BE2C (cell line): ENCODE results near the gene PCK2.

Experiments
- DNase-seq: peaks from one replicate; pipeline ENCODE4 v3.0.0-alpha.2; 2020
- H3K27me3 ChIP-seq: fragments of 250-450 bp; sonication (Bioruptor Pico); 2 replicates; pipeline ENCODE4 v1.5.1; 2020; ENCODE audit warnings: mild to moderate bottlenecking
- H3K36me3 ChIP-seq: fragments of 250-450 bp; sonication (Bioruptor Pico); 2 replicates; pipeline ENCODE4 v1.5.1; 2020; ENCODE audit warnings: mild to moderate bottlenecking
- H3K4me1 ChIP-seq: fragments of 250-450 bp; sonication (Bioruptor Pico); 2 replicates; pipeline ENCODE4 v1.5.1; 2020
- H3K4me3 ChIP-seq: 2 replicates; pipeline ENCODE4 v1.5.1; 2011; ENCODE audit warnings: low read depth, low read length
- H3K9me3 ChIP-seq: fragments of 250-450 bp; sonication (Bioruptor Pico); 2 replicates; pipeline ENCODE4 v1.5.1; 2020
- TF ChIP-seq, protein P1 (sequence below): IDR thresholded peaks from 2 replicates; pipeline ENCODE4 v1.5.1; 2012; ENCODE audit warnings: mild to moderate bottlenecking, low read depth, low read length

The PCK2 gene

DNA sequence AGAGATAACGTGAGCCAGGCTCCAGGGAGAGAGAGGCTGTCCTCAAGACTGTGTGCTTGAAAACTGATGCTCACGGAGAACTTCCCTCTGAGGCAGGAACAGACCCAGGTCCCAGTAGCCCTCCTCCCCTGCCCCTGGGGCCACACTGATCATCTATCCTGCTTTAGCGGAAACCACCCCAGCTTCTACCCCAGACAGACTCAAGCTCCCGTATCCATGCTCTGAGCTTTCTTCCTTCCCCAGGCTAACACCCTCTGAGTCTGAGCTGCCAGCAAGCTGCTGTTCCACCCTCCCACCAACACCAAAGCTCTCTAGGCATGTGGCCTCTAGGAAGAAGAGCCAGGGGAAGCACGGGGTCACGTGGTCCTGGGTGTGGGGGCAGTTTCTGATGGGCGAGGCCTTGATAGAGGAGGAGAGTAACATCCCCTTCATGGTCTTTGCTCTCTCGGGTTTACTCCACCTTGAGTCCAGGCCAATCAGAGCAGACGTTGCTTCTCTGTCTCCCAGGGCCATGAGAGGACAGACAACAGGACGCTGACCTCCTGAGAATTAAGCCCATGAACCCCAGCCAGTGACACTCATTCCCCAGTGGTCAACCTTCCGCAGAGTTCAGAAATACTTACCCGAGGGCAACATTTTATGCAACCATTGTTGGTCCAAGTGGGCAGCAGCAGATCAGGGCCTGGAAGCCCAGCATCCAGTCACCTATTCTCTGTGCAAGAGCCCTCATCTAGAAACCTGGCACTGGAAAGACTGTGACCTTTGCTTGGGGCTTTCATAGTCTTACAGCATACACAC lies 1.4 kb downstream of the PCK2 start:
- H3K4me3 ChIP-seq, result peak overlapping the region; percentile 99

DNA sequence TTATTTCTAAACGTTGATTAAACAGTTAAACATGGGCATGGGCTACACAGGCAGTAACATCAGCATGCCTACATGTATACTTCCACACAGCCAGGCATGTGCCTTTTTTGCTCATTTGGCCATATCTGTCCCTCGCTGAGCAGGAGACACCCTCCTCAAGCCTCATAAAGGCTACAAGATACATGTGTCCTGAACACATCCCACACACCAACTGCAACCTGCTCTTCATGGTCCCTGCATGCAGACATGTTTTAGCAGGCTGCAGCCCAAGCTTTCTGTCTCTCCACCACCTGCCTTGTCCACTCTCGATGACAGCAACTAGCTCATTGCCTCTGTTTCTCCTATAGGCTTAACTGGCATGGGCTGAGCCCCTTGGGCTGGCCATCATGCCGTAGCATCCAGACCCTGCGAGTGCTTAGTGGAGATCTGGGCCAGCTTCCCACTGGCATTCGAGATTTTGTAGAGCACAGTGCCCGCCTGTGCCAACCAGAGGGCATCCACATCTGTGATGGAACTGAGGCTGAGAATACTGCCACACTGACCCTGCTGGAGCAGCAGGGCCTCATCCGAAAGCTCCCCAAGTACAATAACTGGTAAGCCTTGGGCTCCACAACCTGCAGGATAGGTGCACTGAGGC lies 2.6 kb downstream of the PCK2 start:
- no peak for DNase-seq
- Histone ChIP-seq H3K4me3 (no peak overlapping the region), H3K36me3 (peaks cover 29% of the 10 kb centered on the region), H3K4me1 (peaks cover 5% of the 10 kb centered on the region), H3K9me3 (no peaks in the 10 kb centered on the region), H3K27me3 (no peaks in the 10 kb centered on the region)
- TF ChIP-seq, protein P1, sequence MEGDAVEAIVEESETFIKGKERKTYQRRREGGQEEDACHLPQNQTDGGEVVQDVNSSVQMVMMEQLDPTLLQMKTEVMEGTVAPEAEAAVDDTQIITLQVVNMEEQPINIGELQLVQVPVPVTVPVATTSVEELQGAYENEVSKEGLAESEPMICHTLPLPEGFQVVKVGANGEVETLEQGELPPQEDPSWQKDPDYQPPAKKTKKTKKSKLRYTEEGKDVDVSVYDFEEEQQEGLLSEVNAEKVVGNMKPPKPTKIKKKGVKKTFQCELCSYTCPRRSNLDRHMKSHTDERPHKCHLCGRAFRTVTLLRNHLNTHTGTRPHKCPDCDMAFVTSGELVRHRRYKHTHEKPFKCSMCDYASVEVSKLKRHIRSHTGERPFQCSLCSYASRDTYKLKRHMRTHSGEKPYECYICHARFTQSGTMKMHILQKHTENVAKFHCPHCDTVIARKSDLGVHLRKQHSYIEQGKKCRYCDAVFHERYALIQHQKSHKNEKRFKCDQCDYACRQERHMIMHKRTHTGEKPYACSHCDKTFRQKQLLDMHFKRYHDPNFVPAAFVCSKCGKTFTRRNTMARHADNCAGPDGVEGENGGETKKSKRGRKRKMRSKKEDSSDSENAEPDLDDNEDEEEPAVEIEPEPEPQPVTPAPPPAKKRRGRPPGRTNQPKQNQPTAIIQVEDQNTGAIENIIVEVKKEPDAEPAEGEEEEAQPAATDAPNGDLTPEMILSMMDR, result no peak

More for the DNA sequence above, 1.4 kb downstream of the PCK2 start:
- TF ChIP-seq, protein P1, result no peak
- Histone ChIP-seq H3K9me3 (no peaks in the 10 kb centered on the region), H3K4me1 (peaks cover 8% of the 10 kb centered on the region), H3K36me3 (peaks cover 29% of the 10 kb centered on the region), H3K27me3 (no peaks in the 10 kb centered on the region)
- peak; percentile 90 for DNase-seq

DNA sequence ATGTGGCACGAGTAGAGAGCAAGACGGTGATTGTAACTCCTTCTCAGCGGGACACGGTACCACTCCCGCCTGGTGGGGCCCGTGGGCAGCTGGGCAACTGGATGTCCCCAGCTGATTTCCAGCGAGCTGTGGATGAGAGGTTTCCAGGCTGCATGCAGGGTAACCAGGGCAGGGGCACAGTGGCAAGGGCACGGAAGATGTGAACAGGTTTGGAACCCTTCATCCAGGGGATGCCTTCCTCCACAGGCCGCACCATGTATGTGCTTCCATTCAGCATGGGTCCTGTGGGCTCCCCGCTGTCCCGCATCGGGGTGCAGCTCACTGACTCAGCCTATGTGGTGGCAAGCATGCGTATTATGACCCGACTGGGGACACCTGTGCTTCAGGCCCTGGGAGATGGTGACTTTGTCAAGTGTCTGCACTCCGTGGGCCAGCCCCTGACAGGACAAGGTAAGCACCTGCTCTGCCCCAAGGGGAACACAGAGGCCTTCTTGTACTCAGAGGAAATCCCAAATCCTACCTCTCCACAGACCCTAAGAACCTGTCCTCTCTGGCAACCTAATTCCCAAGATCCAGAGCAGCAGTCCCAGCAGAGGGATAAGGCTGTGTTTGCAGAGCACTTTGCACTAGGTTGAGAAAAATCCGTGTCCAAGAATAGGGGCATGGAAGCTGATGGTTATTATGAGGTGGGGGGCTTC lies 4.3 kb downstream of the PCK2 start:
- DNase-seq, result no peak
- Histone ChIP-seq H3K4me3 (no peak overlapping the region), H3K9me3 (no peaks in the 10 kb centered on the region), H3K27me3 (no peaks in the 10 kb centered on the region), H3K4me1 (peaks cover 4% of the 10 kb centered on the region), H3K36me3 (peaks cover 37% of the 10 kb centered on the region)
- TF ChIP-seq, protein P1, result no peak

DNA sequence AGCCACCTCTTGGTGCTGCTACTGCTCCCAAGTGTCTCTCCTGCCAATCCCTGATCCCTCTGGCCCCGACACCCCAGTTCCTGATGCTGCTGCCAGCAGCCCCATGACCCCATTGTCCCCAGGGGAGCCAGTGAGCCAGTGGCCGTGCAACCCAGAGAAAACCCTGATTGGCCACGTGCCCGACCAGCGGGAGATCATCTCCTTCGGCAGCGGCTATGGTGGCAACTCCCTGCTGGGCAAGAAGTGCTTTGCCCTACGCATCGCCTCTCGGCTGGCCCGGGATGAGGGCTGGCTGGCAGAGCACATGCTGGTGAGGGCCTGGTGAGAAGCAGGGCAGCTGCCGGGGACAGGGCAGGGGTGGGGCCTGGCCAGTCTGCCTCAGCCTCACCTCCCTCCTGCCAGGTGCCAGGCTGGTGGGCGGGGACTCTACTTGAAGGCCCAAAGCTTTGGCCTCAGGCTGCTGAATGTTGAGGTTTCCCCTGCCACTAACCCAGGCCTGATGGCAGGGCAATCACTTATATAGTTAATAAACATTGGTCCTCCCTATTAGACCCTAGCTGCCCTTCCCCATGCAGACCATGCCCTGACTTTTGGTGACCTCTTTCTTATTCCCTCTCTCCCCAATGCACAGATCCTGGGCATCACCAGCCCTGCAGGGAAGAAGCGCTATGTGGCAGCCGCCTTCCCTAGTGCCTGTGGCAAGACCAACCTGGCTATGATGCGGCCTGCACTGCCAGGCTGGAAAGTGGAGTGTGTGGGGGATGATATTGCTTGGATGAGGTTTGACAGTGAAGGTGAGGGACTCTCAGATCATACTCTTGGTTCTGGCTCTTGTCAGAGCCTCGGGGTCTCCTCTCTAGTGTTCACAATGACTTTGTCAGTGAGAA lies 5.1 kb downstream of the PCK2 start:
- TF ChIP-seq, protein P1, result no peak
- H3K27me3 ChIP-seq, result no peaks in the 10 kb centered on the region
- peaks cover 41% of the 10 kb centered on the region for H3K36me3 ChIP-seq
- no peak for DNase-seq
- no peaks in the 10 kb centered on the region; the same call in 1 of the 2 replicates for H3K4me1 ChIP-seq
- H3K4me3 ChIP-seq, result no peak overlapping the region
- no peaks in the 10 kb centered on the region for H3K9me3 ChIP-seq

DNA sequence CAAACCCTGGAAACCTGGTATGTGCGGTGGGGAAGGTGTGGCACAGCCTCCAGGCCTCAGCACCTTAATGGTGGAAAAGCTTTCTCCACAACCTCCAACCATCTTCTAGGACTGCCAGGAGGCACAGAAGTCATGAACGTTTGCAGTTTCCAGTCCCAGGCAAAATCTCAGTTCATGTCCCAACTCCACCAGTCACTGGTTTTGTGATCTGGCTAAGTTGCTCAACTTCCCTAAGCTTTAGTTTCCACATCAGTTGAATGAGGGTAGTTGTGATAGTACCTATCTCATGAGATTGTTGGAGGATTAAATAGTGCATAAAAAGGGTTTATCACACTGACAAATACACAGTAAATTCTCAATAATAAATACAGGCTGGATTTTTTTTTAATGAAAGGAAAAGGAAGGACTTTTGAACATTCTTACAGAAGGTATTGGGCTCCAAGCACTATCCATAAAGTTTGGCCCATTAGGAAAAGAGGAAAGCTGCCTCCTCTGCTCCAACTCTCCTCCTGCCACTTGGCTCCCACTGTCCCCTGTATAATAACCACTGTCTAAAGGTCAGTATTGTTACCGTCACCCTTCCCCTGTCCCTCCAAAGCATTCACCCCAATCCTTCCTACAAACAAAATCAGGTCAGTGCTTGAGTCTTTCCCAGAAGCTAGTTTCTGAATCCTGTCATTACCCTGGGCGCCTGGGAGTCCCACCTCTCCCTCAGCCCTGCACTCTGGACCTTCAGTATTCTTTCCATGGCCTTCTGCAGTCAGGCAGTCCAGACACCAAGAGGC lies 6.3 kb downstream of the PCK2 start:
- Histone ChIP-seq H3K9me3 (no peaks in the 10 kb centered on the region), H3K4me1 (no peaks in the 10 kb centered on the region; the same call in 1 of the 2 replicates), H3K36me3 (peaks cover 41% of the 10 kb centered on the region), H3K4me3 (no peak overlapping the region), H3K27me3 (no peaks in the 10 kb centered on the region)
- DNase-seq, result no peak
- TF ChIP-seq, protein P1, result no peak
